ENCODE results near the gene NUTM2G. TPM values are rescaled to one million over a fixed set of nuclear protein-coding genes. Genes with fewer than 3 reads are reported as not detected.

NUTM2G gene
- total RNA-seq, 1 donor = not detected

Other genes starting within 250 kb of the NUTM2G start
- gene ZNF510, start 150.8 kb upstream of the NUTM2G start, total RNA-seq (ENCODE audit: low replicate concordance) = 7.0 and 16.5 TPM in 2 replicates
- 2.3 and 7.1 TPM in 2 replicates for gene ZNF782, start 74.3 kb upstream of the NUTM2G start, total RNA-seq (ENCODE audit: low replicate concordance)
- gene CTSV, start 110.3 kb downstream of the NUTM2G start, total RNA-seq (ENCODE audit: low replicate concordance) = 0.18 TPM in 1 of 2 replicates, not detected in the other

Data from fibroblast of the aortic adventitia (primary cell).